HEK293T (cell line): Measurements from ENCODE around the gene ZCCHC24.

ENCODE experiments used
- CTCF ChIA-PET: fragments of 350-600 bp; formaldehyde crosslinking; extraction: SDS; loops from one replicate; lab custom pipeline; 2021; ENCODE audit warnings: antibody characterized with exemption, inconsistent platforms; lab: Yijun Ruan, JAX
- POLR2A ChIA-PET: fragments of 350-600 bp; formaldehyde crosslinking; extraction: SDS; loops from one replicate; lab custom pipeline; 2020; ENCODE audit warnings: antibody characterized with exemption, inconsistent platforms; lab: Yijun Ruan, JAX
- DNase-seq: peaks from one replicate; pipeline ENCODE4 v3.0.0; 2012; ENCODE audit warnings: mixed read lengths; ENCODE audit errors: extremely low spot score
- ARNT ChIP-seq: fragments of 450-650 bp; IDR thresholded peaks from 2 replicates; pipeline ENCODE4 v1.6.1; 2017; ENCODE audit warnings: mild to moderate bottlenecking
- BHLHE40 ChIP-seq: fragments of 450-650 bp; IDR thresholded peaks from 2 replicates; pipeline ENCODE4 v1.6.1; 2016; ENCODE audit warnings: mild to moderate bottlenecking, moderate library complexity, borderline replicate concordance
- CTBP1 ChIP-seq: fragments of 450-650 bp; IDR thresholded peaks from 2 replicates; pipeline ENCODE4 v1.6.1; 2016; ENCODE audit warnings: borderline replicate concordance
- ELF4 ChIP-seq: fragments of 450-650 bp; IDR thresholded peaks from 2 replicates; pipeline ENCODE4 v1.6.1; 2017; ENCODE audit warnings: antibody characterized with exemption
- FOXA1 ChIP-seq: fragments of 450-650 bp; IDR thresholded peaks from 2 replicates; pipeline ENCODE4 v1.6.1; 2016; ENCODE audit warnings: mild to moderate bottlenecking
- FOXK2 ChIP-seq: fragments of 450-650 bp; IDR thresholded peaks from 2 replicates; pipeline ENCODE4 v1.6.1; 2016; ENCODE audit warnings: mild to moderate bottlenecking
- FOXM1 ChIP-seq: fragments of 450-650 bp; IDR thresholded peaks from 2 replicates; pipeline ENCODE4 v1.6.1; 2017; ENCODE audit warnings: mild to moderate bottlenecking, borderline replicate concordance
- HDGF ChIP-seq: fragments of 450-650 bp; IDR thresholded peaks from 2 replicates; pipeline ENCODE4 v1.6.1; 2017; ENCODE audit warnings: antibody characterized with exemption, borderline replicate concordance
- L3MBTL2 ChIP-seq: fragments of 450-650 bp; conservative IDR thresholded peaks from 2 replicates; pipeline ENCODE4 v1.6.1; 2016; ENCODE audit warnings: mild to moderate bottlenecking
- LEF1 ChIP-seq: fragments of 450-650 bp; IDR thresholded peaks from 2 replicates; pipeline ENCODE4 v1.6.1; 2017; ENCODE audit warnings: mild to moderate bottlenecking, borderline replicate concordance
- NFRKB ChIP-seq: fragments of 450-650 bp; IDR thresholded peaks from 2 replicates; pipeline ENCODE4 v1.6.1; 2016; ENCODE audit warnings: mild to moderate bottlenecking, moderate library complexity
- PKNOX1 ChIP-seq: fragments of 450-650 bp; IDR thresholded peaks from 2 replicates; pipeline ENCODE4 v1.6.1; 2016
- SP1 ChIP-seq: fragments of 450-650 bp; IDR thresholded peaks from 2 replicates; pipeline ENCODE4 v1.6.1; 2017
- SUZ12 ChIP-seq: fragments of 450-650 bp; IDR thresholded peaks from 2 replicates; pipeline ENCODE4 v1.6.1; 2016; ENCODE audit warnings: mild to moderate bottlenecking
- TARDBP ChIP-seq: fragments of 450-650 bp; IDR thresholded peaks from 2 replicates; pipeline ENCODE4 v1.6.1; 2016
- ZNF384 ChIP-seq: fragments of 450-650 bp; IDR thresholded peaks from 2 replicates; pipeline ENCODE4 v1.6.1; 2016

The ZCCHC24 gene

GRCh38 chr10:79361726-79362397 is 83.6 kb downstream of the ZCCHC24 start:
- ChIA-PET POLR2A (no interaction called here), CTCF (no interaction called here)
- TF ChIP-seq ARNT (no peak), L3MBTL2 (no peak), HDGF (no peak), PKNOX1 (no peak), LEF1 (no peak), SUZ12 (no peak), TARDBP (no peak), NFRKB (no peak), BHLHE40 (no peak), ELF4 (no peak), FOXK2 (no peak), ZNF384 (no peak), CTBP1 (no peak), SP1 (no peak), FOXM1 (no peak), FOXA1 (no peak)
- no peak for DNase-seq

DNA sequence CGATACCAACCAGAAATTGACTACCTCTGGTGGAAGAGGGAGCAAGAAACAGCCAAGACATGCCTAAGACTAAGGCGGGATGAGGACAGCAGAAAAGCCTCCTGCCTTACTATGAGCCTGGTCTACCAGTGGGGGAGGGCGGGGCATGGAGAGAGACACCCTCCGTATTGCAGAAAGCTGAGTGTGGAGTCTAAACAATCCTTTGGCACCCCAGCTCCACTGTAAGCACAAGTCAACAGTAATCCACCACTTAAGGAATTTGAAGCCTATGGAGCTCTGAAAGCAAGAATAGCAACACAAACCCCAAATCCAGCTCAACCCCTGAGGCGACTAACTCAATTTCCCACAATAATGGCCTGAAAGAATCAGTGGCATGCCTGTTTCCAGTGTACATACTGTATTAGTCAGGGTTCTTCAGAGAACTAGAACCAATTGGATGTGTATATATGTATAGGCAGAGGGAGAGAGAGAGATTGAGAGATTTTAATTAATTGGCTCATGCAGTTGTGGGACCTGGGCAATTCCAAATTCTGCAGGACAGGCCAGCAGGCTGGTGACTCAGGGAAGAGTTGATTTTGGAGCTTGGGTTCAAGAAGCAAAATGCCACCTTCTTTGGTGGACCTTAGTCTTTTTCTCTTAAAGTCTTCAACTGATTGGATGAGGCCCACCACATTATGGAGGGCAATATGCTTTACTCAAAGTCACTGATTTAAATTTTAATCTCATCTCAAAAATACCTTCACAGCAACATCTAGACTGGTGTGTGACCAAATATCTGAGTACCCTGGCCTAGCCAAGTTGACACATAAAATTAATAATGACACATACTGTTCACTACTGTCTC is 84.7 kb downstream of the ZCCHC24 start:
- no peak for TF ChIP-seq ZNF384
- TF ChIP-seq FOXK2: no peak
- no peak for TF ChIP-seq PKNOX1
- no peak for TF ChIP-seq FOXM1
- no peak for TF ChIP-seq SP1
- no peak for TF ChIP-seq ELF4
- no peak for TF ChIP-seq SUZ12
- TF ChIP-seq NFRKB: no peak
- TF ChIP-seq FOXA1: no peak
- TF ChIP-seq TARDBP: no peak
- TF ChIP-seq BHLHE40: no peak
- TF ChIP-seq HDGF: no peak
- TF ChIP-seq LEF1: no peak
- TF ChIP-seq L3MBTL2: no peak
- CTCF ChIA-PET: interaction anchor here (0.6 kb wide), 1 partner anchor 1537 kb away, joined by 5 read pairs; no protein-coding TSS in a partner anchor
- POLR2A ChIA-PET: no interaction called here
- no peak for DNase-seq

GRCh38 chr10:79359816-79360498 is 85.5 kb downstream of the ZCCHC24 start:
- TF ChIP-seq ZNF384 (no peak), HDGF (no peak), NFRKB (no peak), L3MBTL2 (no peak), SUZ12 (no peak), ELF4 (no peak), PKNOX1 (no peak), CTBP1 (no peak), ARNT (no peak), FOXA1 (no peak), SP1 (no peak), FOXM1 (no peak), BHLHE40 (no peak), LEF1 (no peak), FOXK2 (no peak), TARDBP (no peak)
- POLR2A ChIA-PET: no interaction called here
- CTCF ChIA-PET: interaction anchor here (0.6 to 0.7 kb wide), 2 partner anchors 12 to 1536 kb away, joined by 5 read pairs; no protein-coding TSS in a partner anchor
- DNase-seq: no peak

- no peak for DNase-seq
- ChIA-PET POLR2A (interaction anchor here (1.0 to 1.4 kb wide), 2 partner anchors 10 to 12 kb away, joined by 4 to 7 read pairs; no protein-coding TSS in a partner anchor), CTCF (no interaction called here)
- TF ChIP-seq CTBP1 (no peak), L3MBTL2 (no peak), TARDBP (no peak), SUZ12 (no peak), PKNOX1 (no peak), FOXM1 (no peak), ZNF384 (no peak), BHLHE40 (no peak), ELF4 (no peak), LEF1 (no peak), SP1 (no peak), NFRKB (no peak), ARNT (no peak), HDGF (no peak), FOXA1 (no peak), FOXK2 (no peak)
Observed at GRCh38 chr10:79358811-79359210, 86.6 kb downstream of the ZCCHC24 start.
